Omental fat pad (tissue), 4 donors: Measurements from ENCODE around the gene ALG14. TPM values are rescaled to one million over a fixed set of nuclear protein-coding genes. Genes with fewer than 3 reads are reported as not detected.
"Not testable (repeated sequence)": the region's sequence is repeated elsewhere in the genome, so short reads cannot be mapped to it uniquely, and the experiment has no call there.

Experiments
- ATAC-seq: fragments of 150-250 bp; one replicate; pipeline ENCODE4 v1.9.1; 2016; ENCODE audit warnings: mild to moderate bottlenecking, moderate library complexity; ENCODE audit not compliant: low FRiP score
- DNase-seq: peaks from one replicate; pipeline ENCODE4 v3.0.0-alpha.2; 2019; ENCODE audit warnings: low spot score
- total RNA-seq, 4 donors: library from RNA; depleted of rRNA; stranded (reverse); fragments of >200 nt; gene quantifications; one replicate each; pipeline ENCODE4 v1.1.0, GENCODE V29; 2016
- TF ChIP-seq, protein P1 (sequence below), 3 donors: fragments of 450-650 bp; IDR thresholded peaks; one replicate each; pipeline ENCODE4 v1.5.1; 2016 to 2017; ENCODE audit warnings: antibody characterized with exemption in 3 of 3, mild to moderate bottlenecking in 3 of 3, moderate library complexity in 2 of 3

Gene ALG14
- total RNA-seq, 4 donors from 2014 or later = 0.79 to 2.8 (median 1.4) TPM

DNA sequence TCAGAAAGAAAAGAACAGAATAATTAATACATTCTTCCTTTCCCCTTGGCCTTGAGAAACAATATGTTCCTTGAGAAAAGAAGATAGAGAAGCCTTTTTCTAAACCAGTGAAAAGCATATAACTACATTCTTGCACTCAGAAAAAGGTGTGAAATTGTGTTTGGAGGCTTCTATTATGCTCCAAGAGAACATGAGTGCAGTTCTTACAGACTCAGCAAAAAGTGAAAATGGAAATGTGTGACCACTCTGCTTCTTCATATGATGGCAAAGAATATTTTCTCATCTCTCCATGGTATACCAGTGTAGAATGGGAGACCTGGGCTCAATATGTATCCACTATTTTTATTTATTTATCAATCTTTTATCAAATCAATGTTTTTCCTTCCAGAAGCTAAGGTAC, 43.2 kb downstream of the ALG14 start:
- TF ChIP-seq, protein P1, sequence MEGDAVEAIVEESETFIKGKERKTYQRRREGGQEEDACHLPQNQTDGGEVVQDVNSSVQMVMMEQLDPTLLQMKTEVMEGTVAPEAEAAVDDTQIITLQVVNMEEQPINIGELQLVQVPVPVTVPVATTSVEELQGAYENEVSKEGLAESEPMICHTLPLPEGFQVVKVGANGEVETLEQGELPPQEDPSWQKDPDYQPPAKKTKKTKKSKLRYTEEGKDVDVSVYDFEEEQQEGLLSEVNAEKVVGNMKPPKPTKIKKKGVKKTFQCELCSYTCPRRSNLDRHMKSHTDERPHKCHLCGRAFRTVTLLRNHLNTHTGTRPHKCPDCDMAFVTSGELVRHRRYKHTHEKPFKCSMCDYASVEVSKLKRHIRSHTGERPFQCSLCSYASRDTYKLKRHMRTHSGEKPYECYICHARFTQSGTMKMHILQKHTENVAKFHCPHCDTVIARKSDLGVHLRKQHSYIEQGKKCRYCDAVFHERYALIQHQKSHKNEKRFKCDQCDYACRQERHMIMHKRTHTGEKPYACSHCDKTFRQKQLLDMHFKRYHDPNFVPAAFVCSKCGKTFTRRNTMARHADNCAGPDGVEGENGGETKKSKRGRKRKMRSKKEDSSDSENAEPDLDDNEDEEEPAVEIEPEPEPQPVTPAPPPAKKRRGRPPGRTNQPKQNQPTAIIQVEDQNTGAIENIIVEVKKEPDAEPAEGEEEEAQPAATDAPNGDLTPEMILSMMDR (IDR thresholded peaks at IDR 0.05) = no peak
- no peak for DNase-seq
- no peak for ATAC-seq

DNA sequence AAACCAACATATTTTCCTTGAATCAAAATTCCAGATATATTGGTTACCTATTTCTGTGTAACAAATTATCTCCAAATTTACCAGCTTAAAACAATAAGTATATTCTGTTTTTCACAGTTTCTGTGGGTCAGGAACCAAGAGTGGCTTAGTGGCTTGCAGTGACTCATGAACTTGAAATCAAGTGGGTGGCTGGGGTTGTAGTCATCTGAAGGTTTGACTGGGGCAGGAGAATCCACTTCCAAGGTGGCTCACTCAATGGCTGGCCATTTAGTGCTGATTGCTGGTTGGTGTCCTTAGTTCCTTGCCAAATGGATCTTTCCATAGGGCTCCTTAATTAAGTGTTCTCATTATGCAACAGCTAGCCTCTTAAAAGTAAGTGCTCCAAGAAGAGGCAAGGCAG, 43.8 kb downstream of the ALG14 start:
- no peak for DNase-seq
- TF ChIP-seq, protein P1 (IDR thresholded peaks at IDR 0.05) = no peak
- no peak for ATAC-seq

DNA sequence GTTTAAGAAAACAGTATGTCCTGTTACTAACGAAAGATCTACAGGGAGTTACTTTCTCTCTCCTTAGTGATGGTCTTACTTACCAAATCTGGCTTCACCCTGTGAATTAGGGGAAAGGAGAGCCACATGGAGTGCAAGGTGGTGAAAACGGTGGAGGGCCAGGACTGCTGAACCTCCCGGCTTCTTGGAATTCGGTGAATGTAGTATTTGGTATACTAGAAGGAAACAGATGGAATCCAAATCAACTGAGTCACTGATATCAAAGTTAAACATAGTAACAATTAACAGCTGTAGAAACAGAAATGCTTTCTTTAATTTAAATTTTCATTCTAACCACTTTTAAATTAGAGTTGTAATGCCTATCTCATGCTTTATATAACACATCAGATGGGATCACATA, 45.7 kb downstream of the ALG14 start:
- ATAC-seq = no peak
- DNase-seq = no peak
- TF ChIP-seq, protein P1 (IDR thresholded peaks at IDR 0.05) = no peak

DNA sequence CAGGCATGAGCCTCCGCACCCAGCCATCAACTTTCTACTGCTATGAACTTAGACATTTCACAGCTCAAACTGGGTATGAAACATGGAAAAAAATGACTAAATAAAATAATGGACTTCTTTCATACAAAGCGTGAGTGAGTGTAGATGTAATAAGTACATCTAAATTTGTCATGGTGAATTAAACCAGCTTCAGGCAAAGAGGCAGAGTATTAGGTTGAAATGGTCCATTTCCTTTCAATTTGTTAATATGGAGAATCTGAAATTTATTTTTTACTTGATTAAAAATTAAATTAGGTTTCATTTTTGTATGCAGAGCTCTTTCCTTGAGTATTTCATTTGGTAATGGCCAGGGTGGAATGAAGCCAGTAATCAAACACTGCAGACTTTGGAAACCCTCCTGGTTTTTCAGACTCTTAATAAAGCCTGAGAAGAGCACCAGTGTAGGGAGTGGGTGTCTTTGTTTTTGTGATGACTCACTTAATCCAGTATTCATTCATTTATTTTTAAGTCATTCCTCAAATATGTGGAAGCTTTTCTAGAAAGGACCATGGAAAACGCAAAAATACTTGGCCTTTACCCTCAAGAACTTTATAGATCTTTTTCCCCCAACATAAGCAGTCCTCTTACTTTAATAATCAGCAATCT, 49.2 kb downstream of the ALG14 start:
- no peak for DNase-seq
- TF ChIP-seq, protein P1 (IDR thresholded peaks at IDR 0.05) = no peak
- peak; percentile 77 for ATAC-seq

DNA sequence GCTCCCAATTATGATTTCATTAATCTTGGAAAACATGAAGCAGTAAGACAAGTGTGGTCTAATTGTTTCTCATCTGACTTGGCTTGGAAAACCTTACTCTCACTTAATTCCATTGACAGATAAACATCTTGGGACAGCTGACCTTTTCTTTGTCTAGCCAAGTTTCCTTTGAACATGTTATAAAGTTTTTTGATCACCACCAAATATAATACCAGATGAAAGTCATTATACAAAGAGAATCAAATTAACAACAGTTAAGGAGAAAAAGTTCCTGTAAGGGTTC, 50.2 kb downstream of the ALG14 start:
- TF ChIP-seq, protein P1 (IDR thresholded peaks at IDR 0.05) = no peak
- DNase-seq = no peak
- no peak for ATAC-seq

DNA sequence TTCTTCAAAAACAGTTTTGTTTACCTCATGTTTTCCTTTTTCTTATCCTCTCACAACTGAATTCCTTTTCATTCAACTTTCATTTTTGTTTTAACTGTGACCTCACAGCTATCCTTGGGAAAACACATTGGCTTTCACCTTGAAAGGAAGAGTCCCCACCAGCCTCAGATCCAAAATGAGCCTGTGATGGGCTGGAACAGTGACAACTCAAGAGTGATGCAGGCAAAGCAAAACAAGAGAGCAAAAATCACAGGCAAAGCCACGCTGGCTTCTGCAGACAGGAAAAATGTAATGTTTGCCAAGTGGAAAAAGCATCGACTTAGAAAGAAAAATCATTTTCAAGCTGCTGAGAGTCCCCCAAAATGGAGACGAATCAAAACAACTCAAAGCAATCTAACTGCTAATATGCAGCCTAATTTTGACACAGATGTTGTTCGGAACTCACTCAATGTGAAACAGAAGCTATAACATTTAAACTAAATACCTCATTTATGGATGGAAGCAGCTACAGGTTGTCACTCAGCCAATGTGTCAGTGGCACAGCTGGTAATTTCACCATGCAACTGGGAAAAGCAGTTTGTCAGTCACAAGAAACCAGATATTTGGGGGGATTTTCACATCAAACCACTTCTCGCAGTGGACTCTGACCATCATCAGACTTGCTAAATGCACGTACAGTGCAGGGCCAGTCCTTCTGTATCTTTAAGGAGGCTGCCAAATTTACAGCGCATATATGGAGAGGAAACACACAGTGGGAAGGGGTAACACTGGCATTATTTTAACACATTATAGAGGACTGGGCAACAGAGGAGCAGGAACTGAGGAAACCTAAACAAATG, 50.7 kb downstream of the ALG14 start:
- DNase-seq (no peak), ATAC-seq (no peak)
- TF ChIP-seq, protein P1 (IDR thresholded peaks at IDR 0.05) = no peak

DNA sequence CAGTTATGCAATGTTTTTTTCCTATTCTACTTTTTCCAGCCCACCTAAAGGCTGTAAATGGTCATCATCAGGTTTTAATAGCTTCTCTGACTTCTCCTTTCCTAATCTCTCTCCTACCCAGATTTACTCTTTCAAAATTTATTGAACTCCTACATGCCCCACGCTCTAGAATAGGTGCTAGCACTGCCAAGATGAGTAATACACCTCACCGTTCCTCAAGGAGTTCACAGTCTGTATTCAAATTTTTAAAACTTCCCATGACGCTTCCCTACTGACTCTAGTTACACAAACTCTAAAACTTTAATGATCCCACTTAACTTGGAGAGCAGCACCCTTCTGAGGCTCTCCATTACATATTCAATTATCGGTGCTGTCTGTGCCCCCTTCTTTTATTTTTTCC, 51.6 kb downstream of the ALG14 start:
- DNase-seq = no peak
- ATAC-seq = peak; percentile 72
- TF ChIP-seq, protein P1 (IDR thresholded peaks at IDR 0.05) = no peak

DNA sequence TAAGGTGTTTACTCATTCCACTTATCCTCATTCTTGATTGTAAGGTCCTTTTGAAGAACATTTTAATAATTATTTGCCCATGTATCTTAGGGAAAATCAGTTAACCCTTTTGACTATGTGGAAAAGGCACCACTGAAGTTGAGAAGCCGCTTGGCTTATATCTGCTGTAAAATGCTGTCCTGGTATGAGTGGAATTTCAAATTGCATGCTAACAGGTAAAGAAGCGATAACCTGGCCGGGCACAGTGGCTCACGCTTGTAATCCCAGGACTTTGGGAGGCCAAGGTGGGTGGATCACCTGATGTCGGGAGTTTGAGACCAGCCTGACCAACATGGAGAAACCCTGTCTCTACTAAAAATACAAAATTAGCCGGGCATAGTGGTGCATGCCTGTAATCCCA, 53.3 kb downstream of the ALG14 start:
- DNase-seq, ATAC-seq: not testable (repeated sequence)
